ENCODE measurements around the gene NXNL1. TPM values are rescaled to one million over a fixed set of nuclear protein-coding genes. Genes with fewer than 3 reads are reported as not detected.

Gene NXNL1
- total and polyA plus RNA-seq, 9 of the 15 experiments (the other 6 are each of a cell fraction or from before 2014, with no cell fraction given) = not detected

GRCh38 chr19:17467471-17468301 is 7.0 kb upstream of the NXNL1 start (continued):
- TF ChIP-seq RBM15 (IDR thresholded peaks at IDR 0.05; ENCODE audit: insufficient read depth, low read length) = no peak
- TF ChIP-seq MAZ (CRISPR knock-in tag; conservative IDR thresholded peaks at IDR 0.05 in 1 of 2, IDR thresholded peaks at IDR 0.05 in 1 of 2) = no peak
- TF ChIP-seq ZNF311 (CRISPR knock-in tag; IDR thresholded peaks at IDR 0.05) = no peak
- TF ChIP-seq SP2 (IDR thresholded peaks at IDR 0.05; ENCODE audit: extremely low read depth, low read depth, low read length, poor library complexity, severe bottlenecking) = no peak
- no peak for TF ChIP-seq ZNF436 (CRISPR knock-in tag; IDR thresholded peaks at IDR 0.05)
- peak; percentile 46 for TF ChIP-seq SMARCA4 (IDR thresholded peaks at IDR 0.05)
- TF ChIP-seq ZFP36 (IDR thresholded peaks at IDR 0.05; ENCODE audit: low read depth, low read length, partially characterized antibody) = no peak
- no peak for TF ChIP-seq ZNF316 (IDR thresholded peaks at IDR 0.05)
- TF ChIP-seq ZBTB34 (CRISPR knock-in tag; IDR thresholded peaks at IDR 0.05) = no peak
- no peak for TF ChIP-seq ZBTB33 (CRISPR knock-in tag; IDR thresholded peaks at IDR 0.05)
- no peak for TF ChIP-seq SFPQ (IDR thresholded peaks at IDR 0.05; ENCODE audit: low read depth, low read length)
- no peak for TF ChIP-seq ILK (tag; IDR thresholded peaks at IDR 0.05; ENCODE audit: borderline replicate concordance, low read depth)
- no peak for TF ChIP-seq RBM17 (IDR thresholded peaks at IDR 0.05; ENCODE audit: borderline replicate concordance, low read depth, low read length)
- no peak for TF ChIP-seq ATF1 (CRISPR knock-in tag; IDR thresholded peaks at IDR 0.05)
- no peak for TF ChIP-seq ATF1 (tag; IDR thresholded peaks at IDR 0.05)
- TF ChIP-seq SMARCA5 (IDR thresholded peaks at IDR 0.05) = no peak
- TF ChIP-seq POLR2A (conservative IDR thresholded peaks at IDR 0.05) = no peak
- TF ChIP-seq MXD1 (CRISPR knock-in tag; IDR thresholded peaks at IDR 0.05; ENCODE audit: borderline replicate concordance, poor library complexity, severe bottlenecking) = no peak
- TF ChIP-seq THRA (IDR thresholded peaks at IDR 0.05) = no peak
- TF ChIP-seq ARHGAP35 (IDR thresholded peaks at IDR 0.05; ENCODE audit: partially characterized antibody) = peak; percentile 65
- no peak for TF ChIP-seq RBBP5 (IDR thresholded peaks at IDR 0.05; ENCODE audit: borderline replicate concordance, insufficient read depth, low read length, poor library complexity, severe bottlenecking)
